ENCODE data around the gene WDR19.

GRCh38 chr4:39285111-39285795 is 102.9 kb downstream of the WDR19 start:
- no peak for TF ChIP-seq CTCF (IDR thresholded peaks at IDR 0.05)
- TF ChIP-seq POLR2A (IDR thresholded peaks at IDR 0.05), result no peak
